ENCODE measurements around the gene PKIB.

- no peak for TF ChIP-seq CTCF (IDR thresholded peaks at IDR 0.05)
- no peak for TF ChIP-seq POLR2A (IDR thresholded peaks at IDR 0.05)
These were observed 109.0 kb downstream of the PKIB start for GRCh38 chr6:122719176-122719575.

Data from uterus (tissue), 2 donors.